AG04449 (cell line): ENCODE data around the gene GKN1.

Experiments
- CTCF ChIA-PET: fragments of 350-600 bp; formaldehyde crosslinking; extraction: SDS; loops from one replicate; lab custom pipeline; 2021; ENCODE audit warnings: antibody characterized with exemption; lab: Yijun Ruan, JAX
- POLR2A ChIA-PET: fragments of 400-600, 350-600 bp; formaldehyde crosslinking; extraction: SDS; loops from one replicate; lab custom pipeline; 2020; ENCODE audit warnings: antibody characterized with exemption, inconsistent platforms; lab: Yijun Ruan, JAX
- DNase-seq: peaks from one replicate; pipeline ENCODE4 v3.0.0-alpha.2; 2010; ENCODE audit warnings: low read depth, low spot score
- H3K4me3 ChIP-seq: 2 replicates; pipeline ENCODE4 v1.5.1; 2011; ENCODE audit warnings: low read depth, mild to moderate bottlenecking, control low read depth, low read length
- CTCF ChIP-seq: IDR thresholded peaks from one replicate; pipeline ENCODE4 v1.5.1; 2011; ENCODE audit warnings: mild to moderate bottlenecking, moderate library complexity, low read length, control low read depth, inconsistent platforms; ENCODE audit not compliant: insufficient read depth; ENCODE audit errors: missing control alignments

Gene GKN1

DNA sequence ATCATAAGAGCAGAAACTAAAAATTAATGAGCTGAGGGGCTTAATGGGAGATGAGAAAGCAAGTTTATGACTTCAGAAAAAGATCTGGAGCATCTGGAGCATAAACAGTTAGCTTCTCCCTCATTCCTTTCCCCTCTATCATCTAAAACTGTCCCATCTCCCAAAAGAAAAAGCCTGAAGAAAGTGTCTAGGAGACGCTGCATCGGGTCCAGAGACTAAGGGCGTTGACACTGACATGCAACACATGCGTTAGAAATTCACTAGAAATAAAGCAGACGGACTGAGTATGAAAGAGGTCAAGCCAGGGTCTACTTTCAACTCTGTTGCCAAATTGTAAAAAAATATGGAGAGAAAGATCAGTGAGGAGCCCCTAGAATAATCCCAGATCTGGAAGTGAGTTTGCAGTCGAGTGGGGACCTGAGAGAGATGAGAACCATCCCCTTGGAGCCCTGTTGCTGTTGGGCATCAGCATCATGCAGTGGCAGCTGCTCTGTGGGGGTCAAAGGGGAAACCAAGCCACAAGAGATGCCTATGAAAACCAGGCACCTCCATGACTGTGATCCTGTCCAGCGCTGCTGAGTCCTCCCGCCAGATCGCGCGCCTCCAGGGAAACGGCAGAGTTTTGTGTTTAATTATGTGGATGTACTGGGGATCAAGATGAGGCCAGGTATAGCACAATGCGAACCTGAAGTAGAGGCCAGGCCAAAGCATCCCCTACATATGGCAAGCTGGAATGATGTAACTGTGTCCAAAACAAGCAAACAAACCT is 52.4 kb downstream of the GKN1 start:
- no peak for DNase-seq
- ChIA-PET CTCF (interaction anchor here (0.7 to 2.4 kb wide), 13 partner anchors 10 to 298 kb away, joined by 3 to 15 read pairs (median 3); partner anchors contain the start of gene ANTXR1), POLR2A (no interaction called here)
- no peak overlapping the region for H3K4me3 ChIP-seq
- no peak for TF ChIP-seq CTCF
